ENCODE measurements around the gene CPSF4L.

GRCh38 chr17:73268582-73269328, 7.1 kb upstream of the CPSF4L start:
- TF ChIP-seq EZH2 (optimal IDR thresholded peaks at IDR 0.05; ENCODE audit: low read depth, low read length), result no peak
- no peak for TF ChIP-seq CTCF (IDR thresholded peaks at IDR 0.05; ENCODE audit: low read length)

Data from MM.1S (cell line).